Neural progenitor cell (in vitro differentiated cells): ENCODE data around the gene CPNE2. TPM values are rescaled to one million over a fixed set of nuclear protein-coding genes. Genes with fewer than 3 reads are reported as not detected.
A peak's percentile ranks its signal among the peaks of the same experiment; 100 is the strongest.

Experiments
- DNase-seq: peaks from one replicate; pipeline ENCODE4 v3.0.0-alpha.2; 2016; ENCODE audit warnings: low spot score
- H2AFZ ChIP-seq: fragments of 200-600 bp; sonication (generic); replicated peaks from 2 replicates; pipeline ENCODE4 v1.6.1; 2016; ENCODE audit warnings: antibody characterized with exemption
- H3F3A ChIP-seq: fragments of 200-600 bp; sonication (generic); 2 replicates; pipeline ENCODE4 v1.6.1; 2016; ENCODE audit warnings: antibody characterized with exemption, low read depth
- H3K27ac ChIP-seq: fragments of 200-600 bp; sonication (generic); 2 replicates; pipeline ENCODE4 v1.5.1; 2016; ENCODE audit warnings: mild to moderate bottlenecking
- H3K27me3 ChIP-seq: fragments of 200-600 bp; sonication (generic); 2 replicates; pipeline ENCODE4 v1.6.1; 2016; ENCODE audit warnings: mild to moderate bottlenecking, moderate library complexity
- H3K36me3 ChIP-seq: fragments of 200-600 bp; sonication (generic); 2 replicates; pipeline ENCODE4 v1.5.1; 2016
- H3K4me1 ChIP-seq: fragments of 200-600 bp; sonication (generic); 2 replicates; pipeline ENCODE4 v1.6.1; 2016; ENCODE audit warnings: mixed run types
- H3K4me2 ChIP-seq: fragments of 200-600 bp; sonication (generic); 2 replicates; pipeline ENCODE4 v1.6.1; 2016
- H3K4me3 ChIP-seq: fragments of 200-600 bp; sonication (generic); 2 replicates; pipeline ENCODE4 v1.5.1; 2016
- H3K79me2 ChIP-seq: fragments of 200-600 bp; sonication (generic); 2 replicates; pipeline ENCODE4 v1.6.1; 2016; ENCODE audit warnings: low read depth
- H3K9ac ChIP-seq: fragments of 200-600 bp; sonication (generic); 2 replicates; pipeline ENCODE4 v1.6.1; 2016
- H3K9me3 ChIP-seq: fragments of 200-600 bp; sonication (generic); 2 replicates; pipeline ENCODE4 v1.5.1; 2016; ENCODE audit warnings: low read depth
- H4K20me1 ChIP-seq: fragments of 200-600 bp; sonication (generic); 2 replicates; pipeline ENCODE4 v1.6.1; 2016; ENCODE audit warnings: low read depth
- H3K27ac Mint-ChIP-seq: 3 replicates; pipeline ENCODE4 v1.8.0; 2021; ENCODE audit warnings: mixed read lengths
- H3K27me3 Mint-ChIP-seq: 2 replicates; pipeline ENCODE4 v1.8.0; 2022; ENCODE audit warnings: low read depth, mild to moderate bottlenecking, inconsistent platforms, moderate library complexity, mixed read lengths; ENCODE audit not compliant: insufficient read depth
- H3K36me3 Mint-ChIP-seq: 3 replicates; pipeline ENCODE4 v1.8.0; 2021; ENCODE audit warnings: mixed read lengths
- H3K4me1 Mint-ChIP-seq: 3 replicates; pipeline ENCODE4 v1.8.0; 2021; ENCODE audit warnings: mixed read lengths
- H3K4me3 Mint-ChIP-seq: 3 replicates; pipeline ENCODE4 v1.8.0; 2021; ENCODE audit warnings: mild to moderate bottlenecking, moderate library complexity, mixed read lengths
- H3K9me3 Mint-ChIP-seq: 3 replicates; pipeline ENCODE4 v1.8.0; 2020; ENCODE audit warnings: mixed read lengths
- EZH2 ChIP-seq: fragments of 200-600 bp; sonication (generic); IDR thresholded peaks from 2 replicates; pipeline ENCODE4 v1.6.1; 2017; ENCODE audit warnings: antibody characterized with exemption, mild to moderate bottlenecking, moderate library complexity
- EZH2phosphoT487 ChIP-seq: fragments of 200-600 bp; sonication (generic); IDR thresholded peaks from 2 replicates; pipeline ENCODE4 v1.6.1; 2017; ENCODE audit warnings: antibody characterized with exemption
- total RNA-seq: library from RNA; depleted of rRNA; stranded (reverse); fragments of >200 nt; gene quantifications from 2 replicates; pipeline ENCODE4 v1.2.3, GENCODE V29; 2015; ENCODE audit warnings: low replicate concordance
- TF ChIP-seq, protein P1 (sequence below): fragments of 200-600 bp; sonication (generic); IDR thresholded peaks from 2 replicates; pipeline ENCODE4 v1.5.1; 2017; ENCODE audit warnings: antibody characterized with exemption, mild to moderate bottlenecking

CPNE2 gene
- total RNA-seq, 1 donor from 2014 or later: 19.8 TPM

DNA sequence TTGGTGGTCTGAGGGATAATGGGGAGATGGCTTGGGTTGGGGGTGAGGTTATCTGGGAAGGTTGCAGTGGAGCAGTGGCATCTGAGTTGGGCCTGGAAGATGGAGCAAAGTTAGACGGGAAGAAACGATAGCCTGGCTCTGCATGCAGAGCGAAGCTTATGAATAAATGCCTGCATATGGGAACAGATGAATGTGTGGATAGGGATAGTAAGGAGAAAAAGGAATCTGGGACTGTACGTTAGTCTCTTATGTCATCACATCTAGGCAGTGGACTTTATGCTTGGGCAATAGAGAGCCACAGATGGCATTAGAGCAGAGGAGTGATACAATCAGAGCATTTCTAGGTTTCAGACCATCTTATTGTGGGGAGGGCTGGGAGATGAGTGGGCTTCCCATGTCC, 33.0 kb downstream of the CPNE2 start:
- Histone ChIP-seq H3K4me2 (no peak overlapping the region), H3K79me2 (no peaks in the 10 kb centered on the region), H3K9me3 (no peaks in the 10 kb centered on the region), H3K9ac (no peak overlapping the region), H3K4me1 (peaks cover 5% of the 10 kb centered on the region), H3F3A (no peaks in the 10 kb centered on the region), H3K27ac (no peak overlapping the region), H2AFZ (no peak overlapping the region), H3K27me3 (no peaks in the 10 kb centered on the region), H4K20me1 (no peaks in the 10 kb centered on the region), H3K36me3 (no peaks in the 10 kb centered on the region), H3K4me3 (no peak overlapping the region)
- Mint-ChIP-seq H3K27ac (peak overlapping the region; percentile 22), H3K27me3 (peaks cover 6% of the 10 kb centered on the region), H3K36me3 (peaks cover 16% of the 10 kb centered on the region), H3K4me1 (peaks cover 21% of the 10 kb centered on the region), H3K9me3 (no peaks in the 10 kb centered on the region), H3K4me3 (no peak overlapping the region)
- TF ChIP-seq, protein P1, sequence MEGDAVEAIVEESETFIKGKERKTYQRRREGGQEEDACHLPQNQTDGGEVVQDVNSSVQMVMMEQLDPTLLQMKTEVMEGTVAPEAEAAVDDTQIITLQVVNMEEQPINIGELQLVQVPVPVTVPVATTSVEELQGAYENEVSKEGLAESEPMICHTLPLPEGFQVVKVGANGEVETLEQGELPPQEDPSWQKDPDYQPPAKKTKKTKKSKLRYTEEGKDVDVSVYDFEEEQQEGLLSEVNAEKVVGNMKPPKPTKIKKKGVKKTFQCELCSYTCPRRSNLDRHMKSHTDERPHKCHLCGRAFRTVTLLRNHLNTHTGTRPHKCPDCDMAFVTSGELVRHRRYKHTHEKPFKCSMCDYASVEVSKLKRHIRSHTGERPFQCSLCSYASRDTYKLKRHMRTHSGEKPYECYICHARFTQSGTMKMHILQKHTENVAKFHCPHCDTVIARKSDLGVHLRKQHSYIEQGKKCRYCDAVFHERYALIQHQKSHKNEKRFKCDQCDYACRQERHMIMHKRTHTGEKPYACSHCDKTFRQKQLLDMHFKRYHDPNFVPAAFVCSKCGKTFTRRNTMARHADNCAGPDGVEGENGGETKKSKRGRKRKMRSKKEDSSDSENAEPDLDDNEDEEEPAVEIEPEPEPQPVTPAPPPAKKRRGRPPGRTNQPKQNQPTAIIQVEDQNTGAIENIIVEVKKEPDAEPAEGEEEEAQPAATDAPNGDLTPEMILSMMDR: no peak
- TF ChIP-seq EZH2 (no peak), EZH2phosphoT487 (no peak)
- no peak for DNase-seq

DNA sequence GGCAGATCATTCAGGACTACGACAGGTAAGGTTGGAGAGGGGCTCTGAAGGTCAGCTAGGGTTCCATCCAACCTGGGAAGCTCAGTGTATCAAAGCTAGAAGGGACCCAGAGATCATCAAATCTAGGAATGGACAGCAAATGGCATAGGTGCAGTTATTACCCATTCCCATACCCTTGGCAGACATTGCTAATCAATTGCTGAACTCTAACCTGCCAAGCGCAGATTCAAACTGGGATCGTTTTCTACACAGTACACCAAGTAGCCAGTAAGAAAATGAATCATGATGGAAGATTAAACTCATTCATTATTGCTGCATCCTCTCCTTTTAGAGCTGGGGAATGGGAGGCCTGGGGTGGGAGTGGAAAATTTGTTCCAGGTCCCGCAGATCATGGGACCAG, 33.6 kb downstream of the CPNE2 start:
- TF ChIP-seq EZH2 (no peak), EZH2phosphoT487 (no peak)
- TF ChIP-seq, protein P1: no peak
- Histone ChIP-seq H3K36me3 (no peaks in the 10 kb centered on the region), H3K4me3 (no peak overlapping the region), H3K4me1 (peaks cover 5% of the 10 kb centered on the region), H3F3A (no peaks in the 10 kb centered on the region), H3K79me2 (no peaks in the 10 kb centered on the region), H3K9ac (no peak overlapping the region), H2AFZ (no peak overlapping the region), H3K4me2 (no peak overlapping the region), H3K27me3 (no peaks in the 10 kb centered on the region), H4K20me1 (no peaks in the 10 kb centered on the region), H3K9me3 (no peaks in the 10 kb centered on the region), H3K27ac (no peak overlapping the region)
- Mint-ChIP-seq H3K4me1 (peaks cover 27% of the 10 kb centered on the region), H3K9me3 (no peaks in the 10 kb centered on the region), H3K27ac (peak overlapping the region; percentile 64), H3K36me3 (peaks cover 14% of the 10 kb centered on the region), H3K4me3 (no peak overlapping the region), H3K27me3 (peaks cover 6% of the 10 kb centered on the region)
- no peak for DNase-seq

DNA sequence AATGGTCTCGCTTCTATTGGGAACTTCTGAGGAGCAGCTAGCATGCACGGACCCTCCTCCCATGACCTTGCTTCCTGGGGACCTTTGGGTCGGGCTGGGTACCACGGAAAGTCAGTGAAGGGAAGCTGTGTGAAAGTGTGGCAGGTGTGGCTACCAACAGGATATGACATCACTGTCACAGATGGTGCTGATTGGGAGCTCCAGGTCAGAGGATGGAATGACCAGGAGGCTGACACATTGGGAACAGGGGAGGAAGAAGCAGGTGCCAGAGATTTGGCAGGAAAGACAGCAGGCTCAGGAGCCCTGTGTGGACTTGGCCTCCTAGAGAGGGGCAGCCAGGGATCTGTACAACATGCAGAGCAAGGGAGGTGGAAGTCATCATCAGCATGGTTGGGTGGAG, 34.0 kb downstream of the CPNE2 start:
- Mint-ChIP-seq H3K27ac (no peak overlapping the region), H3K27me3 (peaks cover 6% of the 10 kb centered on the region), H3K4me3 (no peak overlapping the region), H3K36me3 (peaks cover 9% of the 10 kb centered on the region), H3K4me1 (peaks cover 30% of the 10 kb centered on the region), H3K9me3 (no peaks in the 10 kb centered on the region)
- no peaks in the 10 kb centered on the region for H4K20me1 ChIP-seq
- no peaks in the 10 kb centered on the region for H3F3A ChIP-seq
- H3K27ac ChIP-seq: no peak overlapping the region
- H3K27me3 ChIP-seq: no peaks in the 10 kb centered on the region
- no peak overlapping the region for H2AFZ ChIP-seq
- no peaks in the 10 kb centered on the region for H3K9me3 ChIP-seq
- no peaks in the 10 kb centered on the region for H3K79me2 ChIP-seq
- no peak overlapping the region for H3K4me2 ChIP-seq
- TF ChIP-seq EZH2 (no peak), EZH2phosphoT487 (no peak)
- TF ChIP-seq, protein P1: no peak
- no peaks in the 10 kb centered on the region for H3K36me3 ChIP-seq
- H3K4me1 ChIP-seq: peaks cover 5% of the 10 kb centered on the region
- no peak for DNase-seq
- H3K4me3 ChIP-seq: no peak overlapping the region
- H3K9ac ChIP-seq: no peak overlapping the region
